ENCODE measurements around the gene ASCC3. TPM values are rescaled to one million over a fixed set of nuclear protein-coding genes. Genes with fewer than 3 reads are reported as not detected.

ASCC3 gene, protein sequence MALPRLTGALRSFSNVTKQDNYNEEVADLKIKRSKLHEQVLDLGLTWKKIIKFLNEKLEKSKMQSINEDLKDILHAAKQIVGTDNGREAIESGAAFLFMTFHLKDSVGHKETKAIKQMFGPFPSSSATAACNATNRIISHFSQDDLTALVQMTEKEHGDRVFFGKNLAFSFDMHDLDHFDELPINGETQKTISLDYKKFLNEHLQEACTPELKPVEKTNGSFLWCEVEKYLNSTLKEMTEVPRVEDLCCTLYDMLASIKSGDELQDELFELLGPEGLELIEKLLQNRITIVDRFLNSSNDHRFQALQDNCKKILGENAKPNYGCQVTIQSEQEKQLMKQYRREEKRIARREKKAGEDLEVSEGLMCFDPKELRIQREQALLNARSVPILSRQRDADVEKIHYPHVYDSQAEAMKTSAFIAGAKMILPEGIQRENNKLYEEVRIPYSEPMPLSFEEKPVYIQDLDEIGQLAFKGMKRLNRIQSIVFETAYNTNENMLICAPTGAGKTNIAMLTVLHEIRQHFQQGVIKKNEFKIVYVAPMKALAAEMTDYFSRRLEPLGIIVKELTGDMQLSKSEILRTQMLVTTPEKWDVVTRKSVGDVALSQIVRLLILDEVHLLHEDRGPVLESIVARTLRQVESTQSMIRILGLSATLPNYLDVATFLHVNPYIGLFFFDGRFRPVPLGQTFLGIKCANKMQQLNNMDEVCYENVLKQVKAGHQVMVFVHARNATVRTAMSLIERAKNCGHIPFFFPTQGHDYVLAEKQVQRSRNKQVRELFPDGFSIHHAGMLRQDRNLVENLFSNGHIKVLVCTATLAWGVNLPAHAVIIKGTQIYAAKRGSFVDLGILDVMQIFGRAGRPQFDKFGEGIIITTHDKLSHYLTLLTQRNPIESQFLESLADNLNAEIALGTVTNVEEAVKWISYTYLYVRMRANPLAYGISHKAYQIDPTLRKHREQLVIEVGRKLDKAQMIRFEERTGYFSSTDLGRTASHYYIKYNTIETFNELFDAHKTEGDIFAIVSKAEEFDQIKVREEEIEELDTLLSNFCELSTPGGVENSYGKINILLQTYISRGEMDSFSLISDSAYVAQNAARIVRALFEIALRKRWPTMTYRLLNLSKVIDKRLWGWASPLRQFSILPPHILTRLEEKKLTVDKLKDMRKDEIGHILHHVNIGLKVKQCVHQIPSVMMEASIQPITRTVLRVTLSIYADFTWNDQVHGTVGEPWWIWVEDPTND (N-terminal part only)
- 49.8 TPM for total RNA-seq

GRCh38 chr6:100880853-100881706 is at the start of gene ASCC3:
TSS of gene ASCC3 (minus strand) at chr6:100881329. CDS start at chr6:100867997, 13,332 bp downstream.

GRCh38 chr6:100464903-100465700 is 416.0 kb downstream of the ASCC3 start, which contains the start of gene SIM1:
TSS of gene SIM1 (minus strand) at chr6:100464921. CDS start at chr6:100463468, 1,453 bp downstream.

